Ovary (tissue), 3 donors: Measurements from ENCODE around the gene FARS2.

Source experiments
- CTCF ChIP-seq, 3 donors: fragments of 450-650 bp in 2 of 3; fragments of 200-600 bp in 1 of 3; IDR thresholded peaks; one replicate each; pipeline versions ENCODE4 v1.5.1 to v1.8.0; 2016 to 2022; ENCODE audit warnings: antibody characterized with exemption in 3 of 3, mild to moderate bottlenecking in 1 of 3
- EP300 ChIP-seq: sonication (generic); formaldehyde crosslinking; IDR thresholded peaks from one replicate; pipeline ENCODE4 v1.6.1; 2017; ENCODE audit warnings: antibody characterized with exemption
- POLR2A ChIP-seq: fragments of 450-650 bp; IDR thresholded peaks from one replicate; pipeline ENCODE4 v1.6.1; 2017; ENCODE audit warnings: antibody characterized with exemption, mild to moderate bottlenecking, moderate library complexity
- donor health status: DM: no; HTN: no; CAD: no.

- TF ChIP-seq POLR2A: no peak
- no peak for TF ChIP-seq CTCF (IDR thresholded peaks at IDR 0.05)
- TF ChIP-seq EP300: no peak
Measured at GRCh38 chr6:5366941-5367340, 105.6 kb downstream of the FARS2 start.
